RWPE2 (cell line): ENCODE measurements around the gene KRT85.

ENCODE experiments used
- ATAC-seq: fragments of 200-7000 bp; cut with Tn5 transposase; 3 replicates; pipeline ENCODE4 v1.9.1; 2021; ENCODE audit warnings: low read depth
- DNase-seq: peaks from one replicate; pipeline ENCODE4 v3.0.0-alpha.2; 2020; ENCODE audit warnings: low spot score
- H3K27ac ChIP-seq: fragments of 450-650 bp; 2 replicates; pipeline ENCODE4 v1.5.1; 2017; ENCODE audit warnings: mild to moderate bottlenecking; ENCODE audit not compliant: poor library complexity, severe bottlenecking
- H3K27me3 ChIP-seq: fragments of 250-450 bp; sonication (Bioruptor Pico); 2 replicates; pipeline ENCODE4 v1.5.1; 2021; ENCODE audit warnings: mild to moderate bottlenecking, moderate library complexity; ENCODE audit not compliant: insufficient read depth, poor library complexity, severe bottlenecking
- H3K36me3 ChIP-seq: fragments of 250-450 bp; sonication (Bioruptor Pico); 2 replicates; pipeline ENCODE4 v1.5.1; 2020; ENCODE audit warnings: low read depth, mild to moderate bottlenecking, moderate library complexity
- H3K4me1 ChIP-seq: fragments of 250-450 bp; sonication (Bioruptor Pico); 2 replicates; pipeline ENCODE4 v1.5.1; 2021; ENCODE audit warnings: mild to moderate bottlenecking, moderate library complexity; ENCODE audit not compliant: insufficient read depth, poor library complexity, severe bottlenecking
- H3K4me3 ChIP-seq: fragments of 250-450 bp; sonication (Bioruptor Pico); 2 replicates; pipeline ENCODE4 v1.5.1; 2021; ENCODE audit warnings: mild to moderate bottlenecking, moderate library complexity; ENCODE audit not compliant: severe bottlenecking
- H3K9me3 ChIP-seq: fragments of 250-450 bp; sonication (Bioruptor Pico); 2 replicates; pipeline ENCODE4 v1.5.1; 2021; ENCODE audit warnings: mild to moderate bottlenecking, moderate library complexity; ENCODE audit not compliant: severe bottlenecking
- TF ChIP-seq, protein P1 (sequence below): fragments of 450-650 bp; IDR thresholded peaks from one replicate; pipeline ENCODE4 v1.5.1; 2017; ENCODE audit warnings: mild to moderate bottlenecking, moderate library complexity; ENCODE audit not compliant: poor library complexity, severe bottlenecking

Gene KRT85

DNA sequence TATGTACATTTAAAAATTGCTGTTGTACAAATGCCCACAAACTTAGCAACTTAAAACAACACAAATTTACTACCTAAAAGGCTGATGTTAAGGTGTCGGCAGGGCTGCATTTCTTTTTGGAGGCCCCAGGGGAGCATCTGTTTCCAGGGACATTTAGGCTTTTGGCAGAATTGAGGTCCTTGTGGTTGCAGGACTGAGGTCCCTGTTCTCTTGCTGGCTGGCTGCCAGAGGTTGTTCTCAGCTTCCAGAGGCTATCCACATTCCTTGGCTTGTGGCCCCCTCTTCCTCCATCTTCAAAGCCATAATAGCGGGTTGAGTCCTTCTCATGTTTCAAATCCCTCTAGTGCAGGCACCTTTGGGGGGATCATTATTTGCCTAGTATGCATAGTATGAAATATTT, 23.7 kb downstream of the KRT85 start:
- TF ChIP-seq, protein P1, sequence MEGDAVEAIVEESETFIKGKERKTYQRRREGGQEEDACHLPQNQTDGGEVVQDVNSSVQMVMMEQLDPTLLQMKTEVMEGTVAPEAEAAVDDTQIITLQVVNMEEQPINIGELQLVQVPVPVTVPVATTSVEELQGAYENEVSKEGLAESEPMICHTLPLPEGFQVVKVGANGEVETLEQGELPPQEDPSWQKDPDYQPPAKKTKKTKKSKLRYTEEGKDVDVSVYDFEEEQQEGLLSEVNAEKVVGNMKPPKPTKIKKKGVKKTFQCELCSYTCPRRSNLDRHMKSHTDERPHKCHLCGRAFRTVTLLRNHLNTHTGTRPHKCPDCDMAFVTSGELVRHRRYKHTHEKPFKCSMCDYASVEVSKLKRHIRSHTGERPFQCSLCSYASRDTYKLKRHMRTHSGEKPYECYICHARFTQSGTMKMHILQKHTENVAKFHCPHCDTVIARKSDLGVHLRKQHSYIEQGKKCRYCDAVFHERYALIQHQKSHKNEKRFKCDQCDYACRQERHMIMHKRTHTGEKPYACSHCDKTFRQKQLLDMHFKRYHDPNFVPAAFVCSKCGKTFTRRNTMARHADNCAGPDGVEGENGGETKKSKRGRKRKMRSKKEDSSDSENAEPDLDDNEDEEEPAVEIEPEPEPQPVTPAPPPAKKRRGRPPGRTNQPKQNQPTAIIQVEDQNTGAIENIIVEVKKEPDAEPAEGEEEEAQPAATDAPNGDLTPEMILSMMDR, result no peak
- no peak overlapping the region for H3K27ac ChIP-seq
- H3K9me3 ChIP-seq, result no peaks in the 10 kb centered on the region
- H3K27me3 ChIP-seq, result no peaks in the 10 kb centered on the region
- ATAC-seq (no peak), DNase-seq (peak; percentile 17)
- H3K36me3 ChIP-seq, result no peaks in the 10 kb centered on the region
- H3K4me1 ChIP-seq, result peaks cover 17% of the 10 kb centered on the region
- no peak overlapping the region for H3K4me3 ChIP-seq

- Histone ChIP-seq H3K4me3 (no peak overlapping the region), H3K9me3 (no peaks in the 10 kb centered on the region), H3K4me1 (peaks cover 21% of the 10 kb centered on the region), H3K27me3 (no peaks in the 10 kb centered on the region), H3K36me3 (no peaks in the 10 kb centered on the region), H3K27ac (no peak overlapping the region)
- no peak for ATAC-seq
- DNase-seq, result no peak
- TF ChIP-seq, protein P1, result no peak
Measured at GRCh38 chr12:52342781-52343490, 24.3 kb downstream of the KRT85 start.

DNA sequence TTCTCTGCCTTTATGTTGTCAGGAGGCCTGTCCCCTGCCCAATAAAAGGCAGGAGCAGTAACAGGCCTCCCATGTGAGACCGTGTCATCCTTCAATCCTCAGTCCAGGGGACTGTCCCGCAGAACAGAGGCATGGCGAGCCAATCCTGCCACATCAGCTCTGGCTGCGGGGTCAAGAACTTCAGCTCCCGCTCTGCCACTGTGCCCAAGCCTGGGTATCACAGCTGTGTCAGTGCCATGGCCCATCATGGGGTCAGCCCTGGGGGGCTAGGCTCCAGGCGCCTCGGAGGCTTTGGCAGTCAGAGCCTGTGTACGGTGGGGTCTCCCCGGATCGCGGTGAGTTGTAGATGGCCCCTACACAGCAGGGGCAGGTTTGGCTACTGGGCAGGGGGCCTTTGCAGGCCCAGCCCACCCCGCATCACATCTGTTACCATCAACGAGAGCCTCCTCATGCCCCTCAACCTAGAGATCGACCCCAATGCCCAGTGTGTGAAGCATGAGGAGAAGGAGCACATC, 26.2 kb downstream of the KRT85 start:
- Histone ChIP-seq H3K4me3 (no peak overlapping the region), H3K27me3 (no peaks in the 10 kb centered on the region), H3K9me3 (peaks cover 3% of the 10 kb centered on the region), H3K4me1 (peaks cover 20% of the 10 kb centered on the region), H3K27ac (no peak overlapping the region), H3K36me3 (no peaks in the 10 kb centered on the region)
- ATAC-seq (no peak), DNase-seq (no peak)
- TF ChIP-seq, protein P1, result no peak

GRCh38 chr12:52338241-52338960, 28.9 kb downstream of the KRT85 start:
- H3K9me3 ChIP-seq, result peaks cover 3% of the 10 kb centered on the region
- H3K4me1 ChIP-seq, result peaks cover 7% of the 10 kb centered on the region
- no peak overlapping the region for H3K4me3 ChIP-seq
- no peak overlapping the region for H3K27ac ChIP-seq
- TF ChIP-seq, protein P1, result no peak
- H3K36me3 ChIP-seq, result no peaks in the 10 kb centered on the region
- DNase-seq, result no peak
- ATAC-seq, result peak; percentile 82
- H3K27me3 ChIP-seq, result no peaks in the 10 kb centered on the region
